Right atrium auricular region (tissue), 2 donors: ENCODE results near the gene TTC7B. TPM values are rescaled to one million over a fixed set of nuclear protein-coding genes. Genes with fewer than 3 reads are reported as not detected.

Experiments used
- DNase-seq: peaks from one replicate; pipeline ENCODE4 v3.0.0-alpha.2; 2019; ENCODE audit warnings: low spot score
- H3K27ac ChIP-seq, 2 donors: fragments of 200-600 bp; sonication (generic); 1 replicate in 1 of 2; 2 replicates in 1 of 2; pipeline ENCODE4 v1.5.1; 2016 to 2019
- H3K27me3 ChIP-seq, 2 donors: fragments of 200-600 bp; sonication (generic); one replicate each; pipeline versions ENCODE4 v1.5.1 to v1.6.0; 2017 to 2019
- H3K36me3 ChIP-seq: fragments of 200-600 bp; sonication (generic); one replicate; pipeline ENCODE4 v1.5.1; 2016
- H3K4me1 ChIP-seq, 2 donors: fragments of 200-600 bp; sonication (generic); one replicate each; pipeline versions ENCODE4 v1.5.1 to v1.6.0; 2017 to 2019
- H3K4me3 ChIP-seq, 2 donors: fragments of 200-600 bp; sonication (generic); 1 replicate in 1 of 2; 2 replicates in 1 of 2; pipeline ENCODE4 v1.5.1; 2017 to 2019; ENCODE audit warnings: mild to moderate bottlenecking in 1 of 2, moderate library complexity in 1 of 2
- H3K9me3 ChIP-seq, 2 donors: fragments of 200-600 bp; sonication (generic); one replicate each; pipeline ENCODE4 v1.5.1; 2019
- total RNA-seq, 2 donors: library from RNA; depleted of rRNA; stranded (reverse); fragments of >200 nt; gene quantifications; one replicate each; pipeline ENCODE4 v1.1.0, GENCODE V29; 2016
- TF ChIP-seq, protein P1 (sequence below), 2 donors: fragments of 200-600 bp; sonication (generic); IDR thresholded peaks; one replicate each; pipeline ENCODE4 v1.5.1; 2019; ENCODE audit warnings: antibody characterized with exemption in 2 of 2

Gene TTC7B
- total RNA-seq, 2 donors from 2014 or later, result 45.5 to 57.3 TPM

DNA sequence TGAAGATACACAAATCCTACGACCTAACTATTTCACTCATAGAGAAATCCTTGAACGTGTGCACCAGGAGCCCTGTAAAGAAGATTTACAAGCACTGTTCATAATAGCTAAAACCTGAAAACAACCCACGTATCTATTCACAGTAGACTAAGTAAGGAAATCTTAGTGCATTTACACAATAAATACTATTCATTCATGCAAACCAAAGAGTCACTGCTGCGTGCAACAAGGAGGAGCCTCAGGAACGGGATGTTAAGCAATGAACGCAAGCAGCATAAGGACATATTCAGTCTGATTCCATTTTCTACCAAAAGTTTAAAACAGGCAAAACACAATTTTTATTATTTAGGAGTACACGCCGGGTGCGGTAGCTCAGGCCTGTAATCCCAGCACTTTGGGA lies 176.6 kb downstream of the TTC7B start:
- Histone ChIP-seq H3K9me3 (no peaks in the 10 kb centered on the region), H3K4me1 (peaks cover 0 to 27% of the 10 kb centered on the region in 2 donors), H3K36me3 (peaks cover 7% of the 10 kb centered on the region), H3K4me3 (no peak overlapping the region), H3K27me3 (no peaks in the 10 kb centered on the region), H3K27ac (no peak overlapping the region)
- TF ChIP-seq, protein P1, sequence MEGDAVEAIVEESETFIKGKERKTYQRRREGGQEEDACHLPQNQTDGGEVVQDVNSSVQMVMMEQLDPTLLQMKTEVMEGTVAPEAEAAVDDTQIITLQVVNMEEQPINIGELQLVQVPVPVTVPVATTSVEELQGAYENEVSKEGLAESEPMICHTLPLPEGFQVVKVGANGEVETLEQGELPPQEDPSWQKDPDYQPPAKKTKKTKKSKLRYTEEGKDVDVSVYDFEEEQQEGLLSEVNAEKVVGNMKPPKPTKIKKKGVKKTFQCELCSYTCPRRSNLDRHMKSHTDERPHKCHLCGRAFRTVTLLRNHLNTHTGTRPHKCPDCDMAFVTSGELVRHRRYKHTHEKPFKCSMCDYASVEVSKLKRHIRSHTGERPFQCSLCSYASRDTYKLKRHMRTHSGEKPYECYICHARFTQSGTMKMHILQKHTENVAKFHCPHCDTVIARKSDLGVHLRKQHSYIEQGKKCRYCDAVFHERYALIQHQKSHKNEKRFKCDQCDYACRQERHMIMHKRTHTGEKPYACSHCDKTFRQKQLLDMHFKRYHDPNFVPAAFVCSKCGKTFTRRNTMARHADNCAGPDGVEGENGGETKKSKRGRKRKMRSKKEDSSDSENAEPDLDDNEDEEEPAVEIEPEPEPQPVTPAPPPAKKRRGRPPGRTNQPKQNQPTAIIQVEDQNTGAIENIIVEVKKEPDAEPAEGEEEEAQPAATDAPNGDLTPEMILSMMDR (IDR thresholded peaks at IDR 0.05), result no peak
- no peak for DNase-seq

DNA sequence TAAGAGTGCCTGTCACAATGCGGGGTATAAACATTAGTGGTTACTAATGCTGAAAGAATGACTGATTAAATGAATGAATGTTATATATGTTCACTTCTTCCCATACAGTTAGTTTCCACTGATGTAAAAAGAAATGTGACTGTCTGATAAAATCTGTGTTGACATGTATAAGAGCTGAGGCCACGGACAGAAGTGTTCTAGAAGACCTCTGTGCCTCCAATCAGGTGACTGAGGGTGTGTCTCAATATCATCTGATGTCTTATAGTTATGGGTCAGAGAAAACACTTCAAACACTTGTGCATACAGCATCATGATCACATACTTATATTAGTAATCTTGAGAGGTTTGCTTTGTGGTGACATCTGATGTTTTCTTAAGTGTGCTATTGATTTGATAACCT lies 183.4 kb downstream of the TTC7B start:
- Histone ChIP-seq H3K4me1 (peaks cover 0 to 23% of the 10 kb centered on the region in 2 donors), H3K27ac (no peak overlapping the region), H3K36me3 (no peaks in the 10 kb centered on the region), H3K4me3 (no peak overlapping the region), H3K9me3 (no peaks in the 10 kb centered on the region), H3K27me3 (no peaks in the 10 kb centered on the region)
- TF ChIP-seq, protein P1 (IDR thresholded peaks at IDR 0.05), result no peak
- no peak for DNase-seq

DNA sequence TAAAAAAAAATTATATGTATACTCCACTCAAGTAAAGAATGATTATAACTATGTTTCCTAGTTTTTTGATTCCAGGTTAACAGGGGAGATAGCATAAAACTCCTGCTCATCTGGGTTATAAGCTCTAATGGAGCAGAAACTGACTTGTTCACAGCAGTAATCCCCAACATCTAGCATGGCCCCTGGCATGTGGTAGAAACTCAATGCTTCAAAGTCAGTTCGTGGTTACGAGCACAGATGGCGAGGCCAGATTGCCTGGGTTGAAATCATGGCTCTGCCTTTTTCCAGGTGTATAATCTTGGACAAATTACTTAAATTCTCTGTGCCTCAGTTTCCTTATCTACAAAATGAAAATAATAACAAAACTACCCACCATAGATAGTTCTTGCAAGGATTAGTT lies 183.8 kb downstream of the TTC7B start:
- TF ChIP-seq, protein P1 (IDR thresholded peaks at IDR 0.05), result no peak
- Histone ChIP-seq H3K27ac (no peak overlapping the region), H3K9me3 (no peaks in the 10 kb centered on the region), H3K36me3 (no peaks in the 10 kb centered on the region), H3K4me3 (no peak overlapping the region), H3K27me3 (no peaks in the 10 kb centered on the region), H3K4me1 (peaks cover 0 to 28% of the 10 kb centered on the region in 2 donors)
- DNase-seq, result no peak

- TF ChIP-seq, protein P1 (IDR thresholded peaks at IDR 0.05), result no peak
- peak overlapping the region; percentile 28 to 49 for H3K27ac ChIP-seq
Measured at GRCh38 chr14:90630171-90630806, 185.9 kb downstream of the TTC7B start.

DNA sequence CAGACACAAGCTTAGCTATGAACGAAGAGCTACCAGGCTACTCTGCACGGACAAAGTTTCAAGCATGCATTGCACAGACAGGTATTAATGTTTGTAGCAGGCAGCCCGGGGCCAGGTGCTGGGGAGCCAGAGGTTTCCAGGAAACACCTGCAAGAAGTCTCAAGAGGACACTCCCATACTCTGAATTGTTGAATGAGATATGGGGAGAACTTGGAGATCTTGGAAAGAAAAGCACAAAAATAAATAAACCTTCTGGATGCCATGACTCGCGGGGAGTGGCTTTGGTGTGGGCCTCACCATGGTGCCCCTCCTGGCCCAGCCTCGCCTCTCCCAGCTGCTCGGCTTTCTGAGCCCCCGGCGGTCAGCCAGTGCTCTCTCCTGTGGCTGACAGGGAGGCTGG lies 186.8 kb downstream of the TTC7B start:
- Histone ChIP-seq H3K27ac (peak overlapping the region; percentile 17 to 74), H3K27me3 (no peaks in the 10 kb centered on the region), H3K36me3 (no peaks in the 10 kb centered on the region), H3K9me3 (no peaks in the 10 kb centered on the region), H3K4me1 (peaks cover 0 to 57% of the 10 kb centered on the region in 2 donors), H3K4me3 (no peak overlapping the region)
- DNase-seq, result no peak
- TF ChIP-seq, protein P1 (IDR thresholded peaks at IDR 0.05), result no peak

More at GRCh38 chr14:90630171-90630806, 185.9 kb downstream of the TTC7B start:
- Histone ChIP-seq H3K9me3 (no peaks in the 10 kb centered on the region), H3K27me3 (no peaks in the 10 kb centered on the region), H3K4me1 (peaks cover 0 to 49% of the 10 kb centered on the region in 2 donors), H3K36me3 (no peaks in the 10 kb centered on the region), H3K4me3 (no peak overlapping the region)
- no peak for DNase-seq

DNA sequence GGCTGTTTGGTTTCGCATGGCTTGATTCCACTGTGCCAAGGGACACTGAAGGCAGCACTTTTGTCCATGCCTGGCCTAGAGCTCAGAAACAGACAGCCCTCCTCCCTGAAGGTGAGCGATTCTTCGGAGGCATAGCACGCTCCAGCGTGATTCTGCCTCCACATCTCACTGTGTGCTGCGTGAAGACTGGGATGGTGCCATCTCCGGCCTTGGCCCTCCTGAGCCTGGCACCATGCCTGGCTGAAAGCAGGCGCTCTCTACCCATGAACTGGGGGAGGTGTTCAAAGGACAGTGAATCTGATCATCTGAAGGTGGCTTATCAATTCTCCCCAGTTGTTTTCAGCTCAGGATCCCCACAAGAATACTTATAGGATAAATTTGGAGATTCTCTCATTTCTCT lies 187.4 kb downstream of the TTC7B start:
- Histone ChIP-seq H3K36me3 (no peaks in the 10 kb centered on the region), H3K4me3 (no peak overlapping the region), H3K27me3 (no peaks in the 10 kb centered on the region), H3K9me3 (no peaks in the 10 kb centered on the region), H3K27ac (peak overlapping the region; percentile 74 to 79), H3K4me1 (peaks cover 0 to 61% of the 10 kb centered on the region in 2 donors)
- DNase-seq, result no peak
- TF ChIP-seq, protein P1 (IDR thresholded peaks at IDR 0.05), result no peak
